Psoas muscle (tissue), 8 donors: ENCODE data around the gene ADORA2A. TPM values are rescaled to one million over a fixed set of nuclear protein-coding genes. Genes with fewer than 3 reads are reported as not detected.

Source experiments
- ATAC-seq, 4 donors: fragments of 200-7000 bp; cut with Tn5 transposase; one replicate each; pipeline ENCODE4 v1.9.1; 2020; ENCODE audit warnings: moderate library complexity in 3 of 4, mild to moderate bottlenecking in 2 of 4
- DNase-seq, 2 donors: peaks; one replicate each; pipeline ENCODE4 v3.0.0-alpha.2; 2020
- H3K27ac ChIP-seq: fragments of 200-600 bp; one replicate; pipeline ENCODE4 v1.8.0; 2022
- H3K27me3 ChIP-seq, 3 donors: fragments of 200-600 bp in 1 of 3; one replicate each; pipeline versions ENCODE4 v1.6.1 to v1.8.0; 2013 to 2022; ENCODE audit warnings: low read length in 2 of 3, mild to moderate bottlenecking in 2 of 3, moderate library complexity in 1 of 3; ENCODE audit not compliant: insufficient read depth in 3 of 3
- H3K36me3 ChIP-seq, 2 donors: fragments of 200-600 bp in 1 of 2; one replicate each; pipeline versions ENCODE4 v1.6.1 to v1.8.0; 2013 to 2022; ENCODE audit warnings: low read depth in 1 of 2, mild to moderate bottlenecking in 1 of 2, moderate library complexity in 1 of 2; ENCODE audit not compliant: insufficient read depth in 1 of 2
- H3K4me1 ChIP-seq: fragments of 200-600 bp; one replicate; pipeline ENCODE4 v1.8.0; 2022
- H3K4me3 ChIP-seq: fragments of 200-600 bp; one replicate; pipeline ENCODE4 v1.8.0; 2022; ENCODE audit warnings: mild to moderate bottlenecking
- H3K9me3 ChIP-seq: fragments of 200-600 bp; one replicate; pipeline ENCODE4 v1.8.0; 2022
- WGBS, 3 donors: extraction: QIAGEN DNeasy Blood & Tissue Kit; methylation state at CpG; one replicate each; pipeline versions ENCODE4 v1.1.6 to v1.1.7; 2013; 5-methylcytosine and 5-hydroxymethylcytosine counted together
- intact Hi-C, 2 donors: fragments of 100-400 bp; cut with DNase I; formaldehyde crosslinking; loops; one replicate each; pipeline versions ENCODE4 v1.11.0 to v1.14.2; 2022
- polyA plus RNA-seq, 3 donors: library from polyadenylated mRNA; stranded (reverse); fragments of 200-250 nt; gene quantifications; one replicate each; pipeline ENCODE4 v1.2.3, GENCODE V29; 2013
- total RNA-seq, 4 donors: library from RNA; stranded (reverse); fragmentation: NEBNext Ultra II Directional in 2 of 4; extraction: Animal tissue kit (Norgen Biotek cat#: 25700) in 2 of 4; gene quantifications; one replicate each; pipeline versions ENCODE4 v1.2.1 to v1.2.4, GENCODE V29; 2021 to 2023
- TF ChIP-seq, protein P1 (sequence below): fragments of 200-600 bp; IDR thresholded peaks from one replicate; pipeline ENCODE4 v1.8.0; 2022; ENCODE audit warnings: antibody characterized with exemption
- donor health status: healthy with polysubstance abuse.
- donor health status: DM: no; HTN: no; CAD: no; lungs with moderate emphysema.
- donor health status: Bipolar disorder and iron deficiency.
- donor health status: healthy.
- donor health status: DM: yes; HTN: yes; CAD: no.
- donor health status: DM: no; HTN: no; CAD: no.
- donor health status: DM: no; HTN: no; CAD: no.
- donor health status: DM: yes; HTN: yes; CAD: no.

ADORA2A gene
- total and polyA plus RNA-seq, 7 donors = 0.97 to 2.4 (median 1.7) TPM

DNA sequence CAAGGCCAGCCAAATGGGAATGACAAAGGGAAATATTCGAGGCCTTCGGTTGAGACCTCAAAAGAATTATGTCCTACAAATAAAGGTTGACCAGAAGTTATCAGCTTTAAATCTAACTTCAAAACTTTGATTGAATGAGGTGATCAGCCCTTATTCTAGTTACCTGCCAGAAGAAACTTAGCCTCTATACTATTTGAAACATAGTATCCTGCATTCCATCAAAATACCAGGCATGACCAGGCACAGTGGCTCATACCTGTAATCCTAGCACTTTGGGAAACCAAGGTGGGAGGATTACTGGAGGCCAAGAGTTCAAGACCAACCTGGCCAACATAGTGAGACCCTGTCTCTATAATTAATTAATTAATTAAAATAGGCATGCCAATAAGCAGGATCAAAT is 44.3 kb upstream of the ADORA2A start:
- Histone ChIP-seq H3K4me1 (peaks cover 10% of the 10 kb centered on the region), H3K27ac (no peak overlapping the region), H3K27me3 (no peaks in the 10 kb centered on the region), H3K4me3 (no peak overlapping the region), H3K9me3 (no peaks in the 10 kb centered on the region), H3K36me3 (peaks cover 0 to 14% of the 10 kb centered on the region in 2 donors)
- ATAC-seq (no peak), DNase-seq (no peak)
- 88 to 97% (median 93%) methylated on average over 2 of the region's 2 CpGs for WGBS, 3 donors
- TF ChIP-seq, protein P1, sequence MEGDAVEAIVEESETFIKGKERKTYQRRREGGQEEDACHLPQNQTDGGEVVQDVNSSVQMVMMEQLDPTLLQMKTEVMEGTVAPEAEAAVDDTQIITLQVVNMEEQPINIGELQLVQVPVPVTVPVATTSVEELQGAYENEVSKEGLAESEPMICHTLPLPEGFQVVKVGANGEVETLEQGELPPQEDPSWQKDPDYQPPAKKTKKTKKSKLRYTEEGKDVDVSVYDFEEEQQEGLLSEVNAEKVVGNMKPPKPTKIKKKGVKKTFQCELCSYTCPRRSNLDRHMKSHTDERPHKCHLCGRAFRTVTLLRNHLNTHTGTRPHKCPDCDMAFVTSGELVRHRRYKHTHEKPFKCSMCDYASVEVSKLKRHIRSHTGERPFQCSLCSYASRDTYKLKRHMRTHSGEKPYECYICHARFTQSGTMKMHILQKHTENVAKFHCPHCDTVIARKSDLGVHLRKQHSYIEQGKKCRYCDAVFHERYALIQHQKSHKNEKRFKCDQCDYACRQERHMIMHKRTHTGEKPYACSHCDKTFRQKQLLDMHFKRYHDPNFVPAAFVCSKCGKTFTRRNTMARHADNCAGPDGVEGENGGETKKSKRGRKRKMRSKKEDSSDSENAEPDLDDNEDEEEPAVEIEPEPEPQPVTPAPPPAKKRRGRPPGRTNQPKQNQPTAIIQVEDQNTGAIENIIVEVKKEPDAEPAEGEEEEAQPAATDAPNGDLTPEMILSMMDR = no peak
- intact Hi-C loops = no loop called here

DNA sequence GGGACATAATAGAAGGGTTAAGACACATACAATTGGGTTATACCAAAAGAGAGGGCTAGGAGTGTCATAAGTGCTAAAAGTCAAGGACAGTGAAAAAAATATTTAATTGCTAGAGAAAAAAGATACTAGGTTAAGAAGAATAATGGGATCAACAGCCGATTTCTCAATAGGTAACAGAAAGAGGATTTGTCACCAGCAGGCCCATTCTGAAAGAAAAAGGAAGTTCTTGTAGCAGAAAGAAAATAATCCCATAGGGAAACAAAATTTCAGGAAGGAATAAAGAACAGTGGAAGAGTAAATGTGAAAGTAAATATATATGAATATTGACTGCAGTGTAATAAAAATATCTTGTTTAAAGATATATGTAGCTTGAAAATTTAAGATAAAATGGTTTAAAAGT is 43.3 kb upstream of the ADORA2A start:
- Histone ChIP-seq H3K36me3 (peaks cover 0 to 11% of the 10 kb centered on the region in 2 donors), H3K4me3 (no peak overlapping the region), H3K9me3 (no peaks in the 10 kb centered on the region), H3K27ac (no peak overlapping the region), H3K4me1 (peaks cover 13% of the 10 kb centered on the region), H3K27me3 (no peaks in the 10 kb centered on the region)
- 73 to 89% (median 83%) methylated on average over 1 of the region's 1 CpG for WGBS, 3 donors
- DNase-seq = no peak
- no peak for ATAC-seq
- TF ChIP-seq, protein P1 = no peak
- intact Hi-C loops = no loop called here

DNA sequence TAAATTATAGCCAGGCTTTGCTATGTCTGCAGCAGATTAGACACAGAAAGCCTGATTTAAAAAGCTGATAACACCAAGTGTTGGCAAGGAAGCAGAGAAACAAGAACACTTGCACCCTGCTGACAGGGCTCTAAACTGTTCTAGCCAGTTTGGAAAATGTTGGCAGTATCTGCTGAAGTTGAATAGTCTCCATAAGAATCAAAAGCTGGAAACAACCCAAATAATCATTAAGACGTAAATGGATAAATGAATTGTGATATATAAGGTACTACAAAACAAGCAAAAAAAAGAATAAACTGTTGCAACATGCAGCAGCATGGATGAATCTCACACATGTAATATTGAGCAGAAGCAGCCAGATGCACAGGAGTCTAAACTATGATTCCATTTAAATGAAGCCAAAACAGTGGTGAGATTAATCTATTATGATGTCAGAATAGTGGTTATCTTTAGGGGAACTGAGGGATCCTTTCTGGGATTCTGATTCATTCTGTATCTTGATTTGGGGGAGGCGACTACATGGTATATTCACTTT is 40.4 kb upstream of the ADORA2A start:
- H3K27ac ChIP-seq = no peak overlapping the region
- no peak overlapping the region for H3K4me3 ChIP-seq
- no peak for ATAC-seq
- no peaks in the 10 kb centered on the region for H3K27me3 ChIP-seq
- H3K4me1 ChIP-seq = peaks cover 30% of the 10 kb centered on the region
- no peak for DNase-seq
- intact Hi-C loops = no loop called here
- whole genome bisulfite sequencing, 3 donors = 85 to 91% (median 85%) methylated on average over 2 of the region's 2 CpGs
- TF ChIP-seq, protein P1 = no peak
- no peaks in the 10 kb centered on the region for H3K36me3 ChIP-seq
- no peaks in the 10 kb centered on the region for H3K9me3 ChIP-seq

DNA sequence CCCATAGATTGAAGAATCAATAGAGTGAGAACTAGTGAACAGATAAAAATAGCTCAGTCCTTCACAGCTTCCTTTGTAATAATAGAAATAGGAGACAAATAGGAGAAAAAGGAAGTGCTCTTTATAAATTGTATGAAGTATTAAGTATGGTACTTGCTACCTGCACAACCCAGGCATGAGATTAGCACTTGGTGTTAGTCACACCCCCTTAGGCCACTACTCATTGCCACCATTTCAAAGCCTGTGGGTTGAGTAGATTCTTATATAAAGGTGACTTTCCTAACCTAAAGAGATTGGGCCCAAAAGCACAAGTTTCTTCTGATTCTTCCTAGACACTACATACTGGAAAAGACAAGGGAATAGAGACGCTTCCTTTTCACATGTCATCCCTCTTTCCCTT is 37.7 kb upstream of the ADORA2A start:
- DNase-seq = no peak
- TF ChIP-seq, protein P1 = no peak
- H3K27me3 ChIP-seq = no peaks in the 10 kb centered on the region
- no peak overlapping the region for H3K4me3 ChIP-seq
- no peaks in the 10 kb centered on the region for H3K9me3 ChIP-seq
- H3K4me1 ChIP-seq = peaks cover 43% of the 10 kb centered on the region
- ATAC-seq = no peak
- peak overlapping the region; percentile 54 for H3K27ac ChIP-seq
- intact Hi-C loops = no loop called here
- H3K36me3 ChIP-seq = no peaks in the 10 kb centered on the region
- WGBS, 3 donors = 79 to 94% (median 92%) methylated on average over 1 of the region's 1 CpG

DNA sequence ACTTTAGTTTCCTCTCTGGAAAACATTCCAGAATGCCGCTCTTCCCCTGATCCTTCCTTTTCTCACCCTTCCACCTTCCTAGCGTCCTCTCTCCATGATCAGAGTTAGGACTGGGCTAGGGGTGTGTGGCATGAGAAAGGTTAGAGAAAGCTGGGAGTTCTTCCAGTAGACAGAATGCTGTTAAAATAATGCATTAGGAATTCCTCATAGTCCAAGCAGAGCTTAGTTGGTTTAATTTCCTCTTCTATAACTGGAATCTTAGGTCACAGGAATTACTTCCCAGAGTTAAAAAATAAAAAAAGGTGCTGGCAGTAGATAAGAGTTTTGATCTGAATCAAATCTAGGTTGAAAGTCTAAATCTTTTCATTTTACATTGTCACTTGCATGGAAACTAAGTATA is 37.2 kb upstream of the ADORA2A start:
- Histone ChIP-seq H3K36me3 (no peaks in the 10 kb centered on the region), H3K27me3 (no peaks in the 10 kb centered on the region), H3K4me3 (no peak overlapping the region), H3K27ac (peak overlapping the region; percentile 54), H3K4me1 (peaks cover 47% of the 10 kb centered on the region), H3K9me3 (no peaks in the 10 kb centered on the region)
- TF ChIP-seq, protein P1 = no peak
- ATAC-seq = peak in 1 of 4 donors; percentile 15
- WGBS, 3 donors = 76 to 80% (median 77%) methylated on average over 2 of the region's 2 CpGs
- intact Hi-C loops = no loop called here
- no peak for DNase-seq
